ENCODE results near the gene NSL1.
"Not testable (repeated sequence)": the region's sequence is repeated elsewhere in the genome, so short reads cannot be mapped to it uniquely, and the experiment has no call there.

NSL1 gene

DNA sequence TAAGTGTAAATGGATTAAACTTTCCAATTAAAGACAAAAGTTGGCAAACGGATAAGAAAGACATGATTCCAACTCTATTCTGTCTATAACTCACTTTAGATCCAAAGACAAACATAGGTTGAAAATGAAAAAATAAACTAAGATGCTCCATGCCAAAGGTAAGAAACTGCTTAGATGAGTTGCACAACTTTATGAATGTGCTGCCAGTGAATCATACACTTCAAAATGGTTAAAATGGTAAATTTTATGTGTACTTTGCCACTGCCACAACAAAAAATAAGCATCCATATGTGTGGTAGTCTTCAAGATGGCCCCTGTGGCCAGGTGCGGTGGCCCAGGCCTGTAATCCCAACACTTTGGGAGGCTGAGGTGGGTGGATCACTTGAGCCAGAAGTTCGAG, 45.0 kb downstream of the NSL1 start:
- no peak for DNase-seq

DNA sequence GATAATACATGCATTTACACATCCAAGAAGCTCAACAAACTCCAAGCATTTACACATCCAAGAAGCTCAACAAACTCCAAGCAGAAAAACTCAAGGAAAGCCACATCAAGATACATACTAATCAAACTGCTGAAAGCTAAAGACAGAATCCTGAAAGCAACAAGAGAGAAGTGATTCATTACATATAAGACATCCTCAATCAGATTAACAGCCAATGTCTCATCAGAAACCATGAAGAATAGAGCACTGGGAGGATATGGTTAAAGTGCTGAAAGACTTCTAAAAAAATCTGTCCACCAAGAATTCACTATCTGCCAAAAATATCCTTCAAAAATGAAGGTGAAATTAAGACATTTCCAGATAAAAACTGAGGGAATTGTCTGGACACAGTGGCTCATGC, 46.3 kb downstream of the NSL1 start:
- no peak for DNase-seq

DNA sequence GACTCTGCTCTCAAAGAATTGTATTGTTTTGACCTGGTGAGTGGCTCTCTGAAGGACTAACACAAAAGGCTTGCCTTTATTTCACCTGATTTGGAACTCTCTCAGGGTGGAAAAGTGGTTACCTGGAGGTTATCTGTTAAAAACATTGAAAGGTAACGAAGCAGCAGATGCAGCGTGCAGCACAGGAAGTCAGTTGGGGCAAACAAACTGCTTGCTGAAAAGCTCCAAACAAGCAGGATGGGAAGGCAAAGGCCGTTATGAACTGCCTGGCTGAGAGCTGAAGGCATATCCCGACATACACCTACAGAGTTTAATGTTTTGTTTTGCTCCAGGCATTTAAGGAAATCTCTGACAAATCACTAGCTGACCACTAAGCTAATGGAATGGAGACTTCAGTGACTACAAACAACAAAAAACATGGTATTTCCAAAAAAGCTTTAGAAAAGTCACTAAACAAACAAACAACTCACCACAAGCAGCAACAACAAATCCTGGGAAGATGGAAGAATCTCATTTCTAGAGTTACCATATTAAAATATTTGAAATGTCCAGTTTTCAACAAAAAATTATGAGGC, 47.6 kb downstream of the NSL1 start:
- DNase-seq = no peak

DNA sequence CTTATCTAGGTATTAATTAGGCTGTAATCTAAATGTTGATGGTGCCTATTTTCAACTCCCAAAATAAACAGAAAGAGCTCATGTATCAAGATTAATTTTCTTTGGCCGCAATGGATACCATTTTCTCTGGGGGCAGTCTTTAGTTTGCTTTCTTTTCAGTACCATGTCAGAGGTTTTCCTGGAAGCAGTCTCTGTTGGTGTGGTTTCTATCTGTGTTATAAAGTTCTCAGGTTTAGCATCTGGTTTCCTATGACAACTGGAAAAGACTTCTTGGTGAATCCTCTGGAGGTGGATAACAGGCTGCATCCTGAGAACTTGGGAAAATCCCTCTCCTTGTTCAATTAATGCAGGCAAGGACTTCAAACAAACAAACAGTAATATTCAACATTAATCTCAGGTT, 53.2 kb downstream of the NSL1 start:
- DNase-seq = no peak

DNA sequence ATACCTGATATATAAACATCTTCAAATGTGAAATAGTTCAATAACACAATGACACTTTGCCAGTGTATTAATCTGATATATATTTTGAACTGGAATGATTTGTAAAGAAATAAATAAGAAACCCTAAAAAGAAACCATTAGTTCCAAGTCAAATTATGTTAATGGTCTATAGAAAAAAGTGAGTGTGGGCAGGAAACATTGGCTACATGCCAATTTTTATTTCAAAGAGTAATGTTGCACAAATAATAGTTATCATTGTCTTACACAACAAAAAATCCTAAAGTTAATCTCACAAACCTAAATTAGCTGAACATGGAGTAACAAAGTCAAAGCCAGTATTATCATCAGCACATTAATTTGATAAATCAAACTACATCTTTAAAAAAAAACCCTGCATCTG, 54.0 kb downstream of the NSL1 start:
- DNase-seq = no peak

DNA sequence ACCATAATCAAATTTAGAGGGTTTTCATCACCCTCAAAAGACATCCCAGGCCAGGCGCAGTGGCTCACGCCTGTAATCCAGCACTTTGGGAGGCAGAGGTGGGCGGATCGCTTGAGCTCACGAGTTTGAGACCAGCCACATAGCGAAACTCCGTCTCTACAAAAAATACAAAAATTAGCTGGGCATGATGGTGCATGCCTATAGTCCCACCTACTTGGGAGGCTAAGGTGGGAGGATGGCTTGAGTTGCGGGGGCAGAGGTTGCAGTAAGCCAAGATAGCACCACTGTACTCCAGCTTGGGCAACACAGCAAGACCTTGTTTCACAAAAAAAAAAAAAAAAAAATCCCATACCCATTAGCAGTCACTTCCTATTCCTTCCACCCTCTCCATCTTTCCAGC, 58.5 kb downstream of the NSL1 start:
- no peak for DNase-seq

DNA sequence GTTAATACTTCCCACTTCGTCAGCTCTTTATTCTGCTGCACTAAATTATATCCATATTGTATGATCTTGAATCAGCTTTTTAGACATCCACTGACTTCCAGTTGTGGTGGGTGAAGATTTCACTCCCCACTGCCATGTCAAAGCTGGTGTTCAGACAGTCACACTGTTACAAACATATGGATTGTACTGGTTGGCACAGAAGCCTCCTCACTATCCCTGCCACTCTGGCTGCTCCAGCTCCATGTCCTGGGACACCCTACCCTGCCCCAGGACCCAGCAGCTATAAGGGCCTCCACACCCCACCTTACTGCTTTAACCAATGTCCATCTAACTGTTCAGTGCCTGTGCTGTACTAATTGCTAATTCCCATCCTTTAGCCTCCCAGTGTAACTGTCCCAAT, 59.9 kb downstream of the NSL1 start:
- DNase-seq = no peak

DNA sequence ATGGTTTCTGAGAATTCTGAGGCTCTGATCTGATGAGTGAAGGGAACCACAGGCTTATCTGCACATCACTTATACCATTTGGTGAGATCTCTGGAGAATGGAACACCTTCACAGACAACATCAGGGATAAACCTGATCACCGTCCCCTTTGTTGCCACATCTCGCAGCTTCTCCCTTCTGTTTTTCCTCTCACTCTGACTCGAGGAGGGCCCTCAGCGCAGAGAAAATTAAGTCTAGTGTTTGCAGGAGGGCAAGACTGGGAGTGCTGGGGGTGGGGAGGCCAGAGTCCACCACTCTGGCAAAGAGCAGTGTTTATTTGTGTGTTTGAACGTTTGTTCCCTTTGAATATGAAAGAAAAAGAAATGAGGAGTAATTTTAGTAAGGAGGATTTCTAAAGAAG, 63.0 kb downstream of the NSL1 start:
- no peak for DNase-seq

DNA sequence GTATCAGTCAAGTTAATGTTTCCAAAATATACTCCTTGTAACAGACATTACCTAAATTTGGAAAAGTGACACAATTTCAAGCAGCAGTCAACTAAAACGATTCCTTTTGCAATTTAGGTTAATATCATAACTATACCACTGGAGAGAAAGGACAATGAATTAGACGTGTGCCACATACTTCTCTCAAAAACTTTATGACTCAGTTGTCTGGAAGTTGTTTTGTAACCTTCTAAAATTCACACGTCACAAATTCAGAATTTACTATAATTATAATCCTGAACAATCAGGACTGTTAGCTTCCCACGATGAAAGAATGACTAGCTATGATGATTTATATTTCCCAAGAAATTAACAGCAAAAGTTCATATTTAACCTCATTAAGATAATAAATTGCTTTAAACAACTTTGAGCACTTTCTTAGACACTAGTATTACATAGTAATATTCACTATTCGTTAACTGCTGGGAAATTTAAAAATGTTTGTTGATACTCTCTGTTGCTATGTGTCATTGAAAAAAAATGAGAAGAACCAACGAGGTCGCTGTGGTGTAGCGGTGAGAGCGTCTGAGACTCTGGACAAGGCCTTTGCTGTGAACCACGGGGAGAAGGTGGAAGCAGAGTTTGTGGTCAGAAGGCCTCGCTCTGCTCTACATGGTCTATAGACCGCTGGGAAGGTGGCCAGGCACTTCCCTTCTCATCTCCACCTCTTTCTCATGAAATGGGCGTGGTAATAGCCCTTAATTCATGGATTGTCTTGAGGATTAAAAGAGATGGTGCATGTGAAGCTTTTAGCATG, 64.0 kb downstream of the NSL1 start:
- peak; percentile 30 for DNase-seq

DNA sequence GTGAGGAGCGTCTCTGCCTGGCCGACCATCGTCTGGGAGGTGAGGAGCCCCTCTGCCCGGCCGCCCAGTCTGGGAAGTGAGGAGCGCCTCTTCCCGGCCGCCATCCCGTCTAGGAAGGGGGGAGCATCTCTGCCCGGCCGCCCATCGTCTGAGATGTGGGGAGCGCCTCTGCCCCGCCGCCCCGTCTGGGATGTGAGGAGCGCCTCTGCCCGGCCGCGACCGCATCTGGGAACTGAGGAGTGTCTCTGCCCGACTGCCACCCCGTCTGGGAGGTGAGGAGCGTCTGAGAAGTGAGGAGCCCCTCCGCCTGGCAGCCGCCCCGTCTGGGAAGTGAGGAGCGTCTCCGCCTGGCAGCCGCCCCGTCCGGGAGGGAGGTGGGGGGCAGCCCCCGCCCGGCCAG, 66.9 kb downstream of the NSL1 start:
- DNase-seq = not testable (repeated sequence)

DNA sequence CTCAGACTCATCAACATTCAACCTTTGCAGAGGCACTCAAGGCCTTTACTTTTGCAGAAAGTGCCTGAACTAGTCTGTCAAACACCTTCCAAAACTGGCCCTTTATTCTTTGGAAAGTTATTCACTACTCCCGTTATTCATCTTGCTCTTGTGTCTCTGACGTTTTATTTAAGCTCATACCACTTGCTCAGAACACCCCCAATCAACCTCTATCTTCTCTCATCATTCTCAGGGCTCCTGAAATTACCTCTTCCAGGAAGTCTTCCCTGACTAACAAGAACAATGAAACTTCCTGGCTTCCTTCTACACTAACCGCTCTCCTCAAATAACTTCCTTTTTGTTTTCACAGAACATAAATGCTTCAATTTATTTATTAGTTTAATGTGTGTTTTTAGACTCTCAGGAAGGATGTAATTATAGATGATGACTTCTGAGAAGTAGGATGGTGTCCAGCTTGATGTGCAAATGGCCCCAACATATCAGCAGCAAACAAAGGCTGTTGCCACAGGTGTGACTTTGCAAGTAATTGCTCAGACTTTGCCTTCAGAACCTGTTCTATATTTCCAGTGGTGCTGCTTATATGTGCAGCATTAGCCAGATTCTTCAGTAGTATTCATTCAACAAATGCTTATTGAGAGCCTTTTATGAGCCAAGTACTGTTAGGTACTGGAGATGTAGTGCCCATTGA, 69.2 kb downstream of the NSL1 start:
- no peak for DNase-seq

DNA sequence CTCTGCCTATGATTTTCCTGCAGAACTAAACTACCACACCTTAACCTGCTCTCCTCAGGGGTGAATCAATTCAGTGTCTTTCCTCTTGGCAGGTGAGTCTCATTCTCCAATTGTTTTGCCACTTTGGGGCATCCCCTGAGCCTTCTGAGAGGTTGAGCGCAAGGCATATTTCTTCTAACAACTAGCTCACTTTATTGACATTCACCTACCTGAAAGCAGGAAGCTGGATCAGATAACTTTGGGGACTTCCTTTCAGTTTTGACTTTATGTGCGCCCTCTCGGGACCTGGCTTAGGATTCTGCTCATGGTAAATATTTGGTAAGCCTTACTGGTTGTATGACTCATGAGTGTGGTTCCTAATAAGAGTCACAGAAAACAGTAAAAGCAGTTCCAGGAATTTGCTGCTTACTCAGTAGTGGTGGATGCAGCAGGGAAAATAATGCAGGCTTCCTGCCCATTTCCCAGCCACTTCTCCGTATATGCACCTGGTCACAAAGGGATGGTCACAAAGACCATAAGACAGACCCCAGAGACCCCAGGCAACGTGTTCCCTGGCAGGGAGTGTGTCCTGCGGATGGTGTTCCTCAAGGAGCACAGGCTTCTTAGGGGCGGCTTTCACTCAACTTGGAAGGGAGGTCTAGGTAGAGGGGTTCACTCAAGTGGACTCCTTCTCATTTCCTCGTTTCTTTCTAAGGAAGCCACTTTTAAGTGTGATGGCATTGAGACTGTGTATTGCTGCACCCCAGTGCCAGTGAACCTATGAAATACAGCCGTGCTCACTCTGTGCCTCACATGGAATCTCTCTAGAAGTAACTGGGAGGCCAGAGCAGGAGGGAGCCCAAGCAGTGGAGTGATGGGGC, 70.0 kb downstream of the NSL1 start:
- no peak for DNase-seq

DNA sequence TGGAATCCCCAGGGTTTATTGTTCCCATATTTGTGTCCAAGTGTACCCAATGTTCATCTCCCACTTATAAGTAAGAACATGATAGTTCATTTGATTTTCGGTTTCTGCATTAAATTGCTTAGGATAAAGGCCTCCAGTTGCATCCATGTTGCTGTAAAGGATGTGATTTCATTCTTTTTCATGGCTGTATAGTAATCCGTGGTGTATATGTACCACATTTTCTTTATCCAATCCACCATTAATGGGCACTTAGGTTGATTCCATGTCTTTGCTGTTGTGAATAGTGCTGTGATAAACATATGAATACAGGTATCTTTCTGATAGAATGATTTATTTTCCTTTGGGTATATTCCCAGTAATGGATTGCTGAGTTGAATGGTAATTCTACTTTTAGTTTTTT, 71.9 kb downstream of the NSL1 start:
- no peak for DNase-seq

DNA sequence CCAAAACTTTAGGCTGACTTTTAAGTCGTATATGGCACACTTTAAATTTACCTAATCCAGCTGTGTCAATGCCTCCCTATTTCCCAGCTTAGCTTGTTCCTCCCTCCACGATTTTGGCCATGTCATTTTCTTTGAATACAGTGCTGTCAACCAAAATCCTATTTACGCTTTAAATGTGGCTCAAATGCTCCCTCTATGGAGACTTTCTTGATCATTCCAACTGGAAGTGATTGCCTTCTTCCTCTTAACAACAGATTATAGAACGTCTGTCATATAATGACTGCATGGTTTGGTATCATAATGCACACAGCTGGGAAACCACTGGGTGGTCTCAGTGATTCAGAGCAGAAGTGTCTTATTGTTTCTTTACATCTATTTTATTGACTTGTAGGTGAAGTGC, 73.1 kb downstream of the NSL1 start:
- no peak for DNase-seq

DNA sequence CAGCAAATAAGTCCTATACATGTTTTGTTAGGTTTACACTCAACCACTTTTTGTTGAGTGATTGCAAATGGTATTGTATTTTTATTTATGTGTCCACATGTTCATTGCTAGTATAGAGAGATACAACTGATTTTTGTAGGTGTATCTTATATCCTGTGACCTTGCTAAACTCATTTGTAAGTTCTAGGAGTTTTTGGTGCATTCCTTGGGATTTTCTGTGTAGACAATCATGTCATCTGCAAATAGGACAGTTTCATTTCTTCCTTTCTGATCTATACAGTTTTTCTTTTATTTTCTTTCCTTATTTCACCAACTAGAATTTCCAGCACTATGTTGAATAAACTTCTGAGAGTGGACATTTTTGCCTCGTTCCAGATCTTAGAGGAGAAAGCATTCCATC, 75.4 kb downstream of the NSL1 start:
- DNase-seq = no peak

DNA sequence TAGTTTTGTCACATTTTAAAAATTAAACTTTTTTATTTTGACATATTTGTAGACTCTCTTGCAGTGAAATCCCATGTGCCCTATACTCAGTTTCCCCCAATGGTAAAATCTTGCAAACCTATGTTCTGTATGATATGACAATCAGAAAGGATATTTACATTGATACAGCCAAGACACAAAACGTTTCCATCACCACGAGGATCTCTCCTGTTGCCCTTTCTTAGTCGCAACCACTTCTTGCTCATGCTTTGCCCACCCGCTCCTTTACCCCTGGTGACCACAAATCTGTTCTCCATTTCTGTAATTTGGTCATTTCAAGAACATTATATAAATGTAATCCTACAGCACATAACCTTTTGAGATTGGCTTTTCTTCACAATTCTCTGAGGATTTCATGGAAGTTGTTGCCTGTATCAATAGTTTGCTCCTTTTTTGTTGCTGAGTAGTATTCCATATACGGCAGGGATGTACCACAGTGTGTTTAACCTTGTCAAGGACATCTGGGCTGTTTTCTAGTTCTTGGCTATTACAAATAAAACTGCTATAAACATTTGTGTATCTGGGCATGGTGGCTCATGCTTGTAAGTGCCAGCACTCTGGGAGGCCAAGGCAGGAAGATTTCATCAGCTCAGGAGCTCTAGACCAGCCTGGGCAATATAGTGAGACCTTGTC, 78.0 kb downstream of the NSL1 start:
- no peak for DNase-seq

DNA sequence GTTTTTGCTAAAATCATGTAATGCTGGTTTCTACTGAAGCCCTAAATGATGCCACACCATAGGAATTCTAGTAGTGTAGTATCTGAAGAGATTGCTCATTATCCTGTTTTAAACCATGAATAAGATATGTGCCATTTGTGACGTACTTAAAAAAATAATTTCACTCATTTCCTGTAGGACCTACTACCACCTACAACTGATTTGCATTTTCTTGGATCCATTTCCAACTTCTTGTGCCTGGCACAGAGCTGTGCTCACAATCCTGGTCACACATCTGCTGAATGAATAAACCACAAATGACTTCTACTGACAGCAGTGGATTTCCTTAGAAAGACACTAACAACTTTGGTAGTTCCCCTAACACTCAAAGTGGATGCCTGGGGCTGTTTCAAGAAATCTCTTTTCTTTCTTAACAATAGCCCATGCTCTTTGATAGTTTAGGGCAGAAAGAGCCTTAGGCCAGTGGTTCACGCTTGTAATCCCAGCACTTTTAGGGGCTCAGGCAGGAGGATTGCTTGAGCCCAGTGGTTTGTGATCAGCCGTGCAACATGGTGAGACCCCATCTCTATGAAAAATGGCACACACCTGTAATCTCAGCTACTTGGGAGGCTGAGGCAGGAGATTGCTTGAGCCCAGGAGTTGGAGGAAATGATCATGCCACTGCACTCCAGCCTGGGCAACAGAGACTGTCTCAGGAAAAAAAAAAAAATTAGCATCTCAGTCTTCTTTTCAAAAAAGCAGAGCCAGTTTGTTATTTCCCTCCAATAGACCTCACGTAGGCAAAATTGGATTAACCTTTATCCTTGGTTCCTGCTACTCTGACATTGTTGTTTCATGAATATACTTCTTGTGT, 78.9 kb downstream of the NSL1 start:
- no peak for DNase-seq

DNA sequence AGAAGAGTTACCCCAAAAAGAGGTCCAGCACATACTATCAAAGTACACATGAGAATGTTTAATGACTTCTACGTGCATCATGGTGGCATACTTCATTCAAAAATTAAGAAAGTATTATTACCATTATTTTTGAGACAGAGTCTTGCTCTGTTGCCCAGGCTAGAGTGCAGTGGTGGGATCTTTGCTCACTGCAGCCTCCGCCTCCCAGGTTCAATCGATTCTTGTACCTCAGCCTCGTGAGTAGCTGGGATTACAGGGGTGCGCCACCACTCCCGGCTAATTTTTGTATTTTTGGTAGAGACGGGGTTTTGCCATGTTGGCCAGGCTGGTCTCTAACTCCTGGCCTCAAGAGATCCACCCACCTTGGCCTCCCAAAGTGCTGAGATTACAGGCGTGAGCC, 79.6 kb downstream of the NSL1 start:
- DNase-seq = not testable (repeated sequence)

DNA sequence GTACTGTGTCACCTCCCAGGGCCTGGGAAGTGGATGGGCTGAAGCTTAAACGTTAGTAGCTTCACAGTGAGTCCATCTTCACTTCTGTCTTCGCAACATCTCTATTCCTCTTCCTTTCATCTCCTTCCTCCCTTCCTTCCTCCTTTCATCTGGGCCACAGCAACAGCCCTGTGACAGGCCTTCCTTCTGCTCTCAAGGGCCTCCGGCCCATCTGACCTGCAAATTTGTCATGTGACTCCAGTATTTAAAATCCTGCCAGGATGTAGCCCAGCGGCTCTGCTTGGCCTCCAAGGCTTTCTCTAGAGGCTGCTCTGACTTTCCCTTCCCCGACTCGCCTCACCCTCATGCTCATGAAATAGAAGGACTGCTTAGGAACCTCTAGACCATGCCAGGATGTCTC, 81.0 kb downstream of the NSL1 start:
- DNase-seq = no peak

DNA sequence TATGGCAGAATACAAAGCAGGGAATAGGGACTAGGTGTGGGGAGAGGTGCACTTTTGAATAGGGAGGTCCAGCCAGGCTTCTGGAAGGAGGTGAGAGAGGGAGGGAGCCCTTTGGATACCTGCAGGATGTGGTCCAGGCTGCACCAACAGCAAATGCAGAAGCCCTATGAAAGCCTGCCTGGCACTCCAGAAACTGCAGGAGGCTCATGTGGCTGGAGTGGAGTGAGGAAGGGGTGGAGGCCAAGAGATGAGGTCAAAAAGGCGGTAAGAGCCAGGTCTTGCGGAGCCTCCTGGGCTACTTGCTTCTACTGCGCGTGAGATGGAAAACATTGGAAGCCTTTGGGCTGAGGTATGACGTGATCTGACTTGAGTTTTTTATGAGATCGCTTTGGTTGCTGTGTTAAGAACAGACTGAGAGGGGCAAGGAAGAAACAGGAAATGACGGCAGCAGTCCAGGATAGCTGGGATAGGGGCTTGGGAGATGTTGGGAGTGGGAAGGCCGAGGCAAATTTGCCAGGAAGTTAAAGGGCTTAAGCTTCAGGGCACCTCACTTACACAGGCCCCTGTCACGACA, 87.5 kb downstream of the NSL1 start:
- no peak for DNase-seq

DNA sequence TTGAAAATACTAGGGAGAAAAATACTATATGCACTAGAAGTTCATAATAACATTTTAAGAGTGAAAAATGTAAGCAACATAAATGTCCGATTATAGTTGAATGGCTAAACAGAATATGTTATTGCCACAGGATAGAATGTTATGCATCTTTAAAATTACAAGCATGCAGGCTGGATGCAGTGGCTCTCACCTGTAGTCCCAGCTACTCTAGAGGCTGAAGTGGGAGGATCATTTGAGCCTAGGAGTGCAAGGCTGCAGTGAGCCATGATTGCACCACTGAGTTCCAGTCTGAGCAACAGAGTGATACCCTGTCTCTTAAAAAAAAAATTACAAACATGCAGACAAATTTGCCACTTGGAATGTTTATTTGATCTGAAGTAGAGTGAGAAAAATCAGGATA, 88.9 kb downstream of the NSL1 start:
- DNase-seq = no peak

DNA sequence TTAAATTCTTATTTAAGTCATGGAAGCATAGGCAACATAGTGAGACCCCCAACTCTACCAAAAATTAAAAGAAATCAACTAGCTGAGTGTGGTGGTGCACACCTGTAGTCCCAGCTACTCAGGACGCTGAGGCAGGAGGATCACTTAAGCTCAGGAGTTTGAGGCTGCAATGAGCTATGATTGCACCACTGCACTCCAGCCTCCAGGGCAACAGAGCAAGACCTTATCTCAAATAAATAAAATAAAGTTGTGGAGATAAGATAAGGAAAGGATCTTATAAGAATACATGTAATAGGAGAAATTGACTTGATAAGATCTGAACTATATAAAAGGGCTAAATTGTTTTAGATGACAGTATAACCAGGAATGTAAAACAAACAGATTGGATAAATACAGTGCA, 89.7 kb downstream of the NSL1 start:
- no peak for DNase-seq

Data from CD4-positive, alpha-beta T cell treated with Interleukin-10 for 1 hour (primary cell).